GM18868 (cell line): ENCODE measurements around the gene HIF3A.
A peak's percentile ranks its signal among the peaks of the same experiment; 100 is the strongest.
"Not testable (repeated sequence)": the region's sequence is repeated elsewhere in the genome, so short reads cannot be mapped to it uniquely, and the experiment has no call there.

Experiments
- ATAC-seq: cut with Tn5 transposase; IDR thresholded peaks from one replicate; pipeline ENCODE4 v1.9.1; 2021; ENCODE audit warnings: mild to moderate bottlenecking, moderate library complexity; ENCODE audit not compliant: unreplicated experiment

Gene HIF3A

GRCh38 chr19:46296722-46297461 is at the start of gene HIF3A:
Gene HIF3A (plus strand): TSS chr19:46297042. CDS start chr19:46297077, 35 bp downstream.
- ATAC-seq: no peak

- no peak for ATAC-seq
Observed at GRCh38 chr19:46250076-46250735, 46.6 kb upstream of the HIF3A start.

- no peak for ATAC-seq
Observed at GRCh38 chr19:46251416-46251815, 45.4 kb upstream of the HIF3A start.

- ATAC-seq: no peak
Observed at GRCh38 chr19:46254776-46255175, 42.1 kb upstream of the HIF3A start.

- ATAC-seq: no peak
Observed at GRCh38 chr19:46256855-46257254, 40.0 kb upstream of the HIF3A start.

- not testable (repeated sequence) for ATAC-seq
Observed at GRCh38 chr19:46261501-46261900, 35.3 kb upstream of the HIF3A start.

- peak; percentile 57 for ATAC-seq
Observed at GRCh38 chr19:46262684-46263296, 34.1 kb upstream of the HIF3A start.

- ATAC-seq: not testable (repeated sequence)
Observed at GRCh38 chr19:46264801-46265200, 32.0 kb upstream of the HIF3A start.

GRCh38 chr19:46265217-46265828 is 31.5 kb upstream of the HIF3A start:
- ATAC-seq: no peak

GRCh38 chr19:46269101-46269500 is 27.7 kb upstream of the HIF3A start:
- no peak for ATAC-seq

- no peak for ATAC-seq
Observed at GRCh38 chr19:46270521-46271256, 26.2 kb upstream of the HIF3A start.

GRCh38 chr19:46271481-46272197 is 25.2 kb upstream of the HIF3A start:
- no peak for ATAC-seq

GRCh38 chr19:46273931-46274330 is 22.9 kb upstream of the HIF3A start:
- not testable (repeated sequence) for ATAC-seq

GRCh38 chr19:46279177-46279576 is 17.7 kb upstream of the HIF3A start:
- ATAC-seq: no peak

- no peak for ATAC-seq
Observed at GRCh38 chr19:46283771-46284170, 13.1 kb upstream of the HIF3A start.

- no peak for ATAC-seq
Observed at GRCh38 chr19:46284635-46285034, 12.2 kb upstream of the HIF3A start.

GRCh38 chr19:46287585-46287984 is 9.3 kb upstream of the HIF3A start:
- no peak for ATAC-seq

- no peak for ATAC-seq
Observed at GRCh38 chr19:46288896-46289588, 7.8 kb upstream of the HIF3A start.

GRCh38 chr19:46289724-46290619 is 6.9 kb upstream of the HIF3A start:
- ATAC-seq: no peak
